Stimulated activated CD8-positive, alpha-beta memory T cell treated with anti-CD3 and anti-CD28 coated beads, Interleukin-7, amount 100 ng/mL, for 48 hours (primary cell): ENCODE measurements around the gene KRTDAP.

Experiments
- DNase-seq, 2 donors: peaks; one replicate each; pipeline ENCODE4 v3.0.0-alpha.2; 2020; ENCODE audit warnings: low read depth in 1 of 2; ENCODE audit errors: extremely low read depth in 1 of 2

KRTDAP gene, protein sequence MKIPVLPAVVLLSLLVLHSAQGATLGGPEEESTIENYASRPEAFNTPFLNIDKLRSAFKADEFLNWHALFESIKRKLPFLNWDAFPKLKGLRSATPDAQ

GRCh38 chr19:35490364-35490763, at the start of gene KRTDAP:
Gene KRTDAP (minus strand): TSS chr19:35490464. CDS start chr19:35490442, 22 bp downstream.
- no peak for DNase-seq

DNA sequence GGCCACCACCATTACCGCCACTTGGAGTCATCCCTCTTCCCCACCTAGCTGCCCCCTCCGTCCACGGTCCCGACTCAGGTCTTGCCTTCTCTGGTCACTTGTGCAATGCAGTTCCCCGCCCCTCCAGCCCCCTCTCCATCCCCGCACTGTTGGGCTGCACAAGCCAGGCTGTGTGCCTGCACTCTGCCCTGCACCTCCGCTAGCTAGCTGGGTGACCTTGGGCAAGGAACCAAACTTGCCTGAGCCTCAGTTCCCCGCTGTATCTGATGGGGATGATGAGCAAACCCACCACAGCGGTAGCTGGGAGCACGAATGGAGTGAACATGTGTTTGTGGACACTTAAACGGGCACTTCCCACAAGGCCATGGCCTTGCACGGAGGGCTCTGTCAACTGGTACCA, 49.6 kb upstream of the KRTDAP start:
- no peak for DNase-seq

DNA sequence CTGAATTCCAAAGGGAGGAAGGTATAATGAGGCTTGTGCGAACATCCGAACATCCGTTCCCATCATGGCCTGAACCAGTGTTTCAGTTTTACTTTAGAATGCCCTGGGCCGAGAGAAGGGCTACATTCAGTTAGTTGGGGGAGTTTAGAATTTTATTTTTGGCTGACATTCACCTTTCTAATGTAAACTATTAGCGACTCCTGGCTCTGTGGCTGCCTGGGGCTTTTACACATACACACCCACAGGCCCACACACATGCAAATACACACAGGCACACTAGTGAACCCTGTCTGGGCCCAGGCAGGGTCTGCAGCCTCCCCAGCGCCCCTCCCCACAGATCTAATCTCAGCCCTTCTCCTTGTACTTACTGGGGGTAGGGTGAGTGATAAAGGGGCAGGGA, 49.0 kb upstream of the KRTDAP start:
- DNase-seq = no peak

DNA sequence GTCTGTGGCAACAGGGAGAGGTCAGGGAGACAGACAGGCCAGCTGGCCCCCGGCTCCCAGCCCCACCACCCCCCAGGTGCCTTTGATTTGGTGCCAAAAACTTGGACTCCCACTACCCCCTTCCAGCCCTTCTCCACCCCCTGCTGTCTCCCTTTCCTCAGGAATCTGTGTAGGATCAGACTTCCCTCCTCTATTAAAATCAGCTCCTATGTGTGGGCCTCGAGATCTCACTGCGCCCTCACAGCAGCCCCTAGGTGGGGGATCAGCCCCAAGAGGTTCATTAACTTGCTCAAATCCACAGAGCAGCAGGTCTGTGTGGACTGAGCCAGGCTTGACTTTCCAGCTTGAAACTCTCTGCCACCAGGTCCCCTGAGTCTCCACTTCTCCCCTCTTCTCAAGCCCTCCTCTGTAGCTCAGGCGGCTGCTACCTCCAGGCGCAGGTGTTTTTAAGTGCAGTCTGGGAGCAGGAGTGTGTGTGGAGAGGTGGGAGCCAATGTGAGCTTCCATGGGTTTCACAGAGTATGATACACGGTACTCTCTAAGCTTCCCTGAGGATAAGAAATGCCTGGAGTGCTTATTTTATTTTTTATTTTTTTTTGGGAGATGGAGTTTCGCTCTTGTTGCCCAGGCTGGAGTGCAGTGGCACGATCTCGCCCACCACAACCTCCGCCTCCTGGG, 44.7 kb upstream of the KRTDAP start:
- no peak for DNase-seq

DNA sequence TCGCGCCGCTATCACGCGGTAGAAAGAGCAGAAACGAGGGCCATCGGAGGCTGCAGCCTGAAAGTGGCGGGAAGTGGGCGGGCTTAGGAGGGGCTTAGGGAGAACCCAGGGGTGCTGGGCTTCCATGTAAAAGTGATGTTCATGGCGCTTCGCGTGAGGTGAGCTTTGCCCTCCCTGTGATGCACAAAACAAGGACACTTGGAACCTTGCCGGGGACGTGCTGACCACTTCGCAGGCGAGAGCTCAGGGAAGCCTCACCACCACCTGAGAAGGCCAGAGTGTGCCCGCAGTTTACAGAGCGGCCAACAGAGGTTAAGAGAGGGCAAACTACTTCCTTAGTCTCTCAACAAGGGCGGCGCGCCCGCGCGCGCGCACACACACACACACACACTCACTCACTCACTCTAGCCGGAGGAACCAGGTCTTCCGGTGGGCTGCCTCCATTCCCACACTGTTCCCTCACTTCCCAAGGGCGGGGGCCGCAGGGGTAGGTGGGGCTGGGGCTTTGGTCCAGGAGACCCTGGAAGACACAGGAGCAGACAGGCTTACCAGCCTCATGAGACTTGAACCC, 43.6 kb upstream of the KRTDAP start:
- DNase-seq = no peak

DNA sequence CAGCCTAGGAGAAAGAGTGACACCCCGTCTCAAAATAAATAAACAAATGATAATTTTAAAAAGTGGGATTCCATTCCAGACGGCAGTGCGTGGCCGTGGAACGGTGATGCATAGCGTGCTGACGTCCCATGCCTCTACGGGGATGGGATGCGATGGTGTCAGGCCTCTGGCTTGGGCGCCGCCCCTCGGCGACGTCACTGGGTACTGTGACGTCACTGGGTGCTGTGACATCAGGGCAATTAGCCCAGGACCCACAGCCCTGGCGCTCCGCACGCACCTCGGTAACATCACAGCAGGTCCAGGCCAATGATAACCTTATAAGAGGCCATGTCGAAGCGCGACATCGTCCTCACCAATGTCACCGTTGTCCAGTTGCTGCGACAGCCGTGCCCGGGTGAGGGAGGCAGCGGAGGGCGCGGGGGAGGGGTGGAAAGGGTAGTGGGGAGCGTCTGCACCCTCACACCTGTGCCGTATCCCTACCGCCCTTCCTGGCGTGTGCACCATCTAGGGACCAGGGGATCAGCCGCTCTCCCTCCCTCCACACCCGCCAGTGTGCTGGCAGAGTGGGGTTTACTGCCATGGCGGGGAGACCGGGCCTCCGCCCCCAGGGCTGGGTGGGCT, 43.0 kb upstream of the KRTDAP start, which contains the start of gene GAPDHS:
Gene GAPDHS (plus strand): TSS at position 256 of the 621 bp plus-strand sequence. CDS start 72 bp downstream, at position 328.
- DNase-seq = no peak

- DNase-seq = no peak
Measured at GRCh38 chr19:35531291-35531690, 41.0 kb upstream of the KRTDAP start.

- no peak for DNase-seq
Measured at GRCh38 chr19:35529241-35530218, 39.3 kb upstream of the KRTDAP start.

DNA sequence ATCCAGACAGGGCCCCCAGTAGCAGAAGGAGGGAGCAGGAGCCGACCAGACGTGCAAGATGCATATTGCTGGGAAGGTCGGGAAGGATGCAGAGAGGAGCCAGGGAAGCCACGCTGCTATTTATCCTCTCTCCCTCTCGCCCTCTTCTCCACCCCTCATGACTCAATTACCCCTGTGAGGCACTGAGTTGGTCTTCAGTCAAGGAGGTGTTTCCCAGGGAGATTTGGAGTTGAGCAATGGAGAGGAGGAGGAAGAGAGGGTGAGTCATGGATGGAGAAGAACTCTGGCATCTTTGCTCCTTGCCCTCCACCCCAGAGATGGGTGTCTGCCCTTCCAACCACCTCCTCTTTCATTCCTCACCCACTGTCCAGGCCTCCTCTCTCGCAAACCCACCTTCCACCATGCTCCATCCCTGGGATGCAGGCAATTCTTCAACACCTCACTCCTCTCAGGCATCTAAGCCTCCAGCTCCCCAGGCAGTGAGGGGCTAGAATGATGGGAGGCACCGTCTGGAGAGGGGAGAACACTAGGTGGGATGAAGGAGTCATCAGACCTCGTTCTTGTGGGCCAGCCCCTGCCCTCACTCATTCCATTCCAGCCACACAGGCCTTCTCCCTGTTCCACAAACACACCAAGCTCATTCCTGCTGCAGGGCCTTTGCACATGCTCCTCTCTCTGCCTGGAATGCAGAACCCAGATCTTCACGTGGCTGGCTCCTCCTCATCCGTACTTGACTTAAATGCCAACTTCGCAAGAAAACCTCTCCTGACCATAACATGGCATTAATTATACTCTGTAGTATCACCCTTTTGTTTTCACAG, 38.2 kb upstream of the KRTDAP start, which contains the start of gene SBSN:
Gene SBSN (minus strand): TSS at position 94 of the 821 bp plus-strand sequence. CDS start 30 bp downstream, at position 64.
- no peak for DNase-seq

- DNase-seq = no peak
Measured at GRCh38 chr19:35525873-35526272, 35.6 kb upstream of the KRTDAP start.

- no peak for DNase-seq
Measured at GRCh38 chr19:35524181-35524837, 34.0 kb upstream of the KRTDAP start.

DNA sequence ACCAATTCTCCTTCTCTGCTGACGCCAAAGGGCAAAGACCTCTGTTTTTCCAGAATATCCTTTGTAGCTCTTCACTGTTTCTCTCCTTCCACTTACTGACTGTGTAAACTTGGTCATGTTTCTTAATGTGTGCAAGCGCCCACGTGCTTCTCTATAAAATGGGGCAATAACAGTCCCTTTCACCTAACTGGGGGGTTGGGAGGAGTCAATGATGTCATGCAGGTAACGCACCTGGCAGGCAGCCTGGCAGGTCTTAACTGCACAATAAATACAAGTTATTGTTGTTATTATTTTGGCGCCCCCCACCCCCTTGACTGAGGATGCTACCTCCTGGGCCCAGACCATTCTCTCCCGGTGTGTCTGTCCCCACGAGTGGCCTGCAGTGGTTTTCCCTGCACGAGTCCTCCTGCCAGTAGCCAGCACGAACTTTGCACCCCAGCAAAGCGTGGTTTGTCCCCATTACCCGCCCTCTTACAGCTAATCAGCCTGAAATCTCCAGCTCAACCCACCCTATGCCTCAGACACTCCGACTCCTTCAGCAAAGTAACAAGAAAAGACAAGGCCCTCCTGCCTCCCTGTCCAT, 32.6 kb upstream of the KRTDAP start:
- no peak for DNase-seq

DNA sequence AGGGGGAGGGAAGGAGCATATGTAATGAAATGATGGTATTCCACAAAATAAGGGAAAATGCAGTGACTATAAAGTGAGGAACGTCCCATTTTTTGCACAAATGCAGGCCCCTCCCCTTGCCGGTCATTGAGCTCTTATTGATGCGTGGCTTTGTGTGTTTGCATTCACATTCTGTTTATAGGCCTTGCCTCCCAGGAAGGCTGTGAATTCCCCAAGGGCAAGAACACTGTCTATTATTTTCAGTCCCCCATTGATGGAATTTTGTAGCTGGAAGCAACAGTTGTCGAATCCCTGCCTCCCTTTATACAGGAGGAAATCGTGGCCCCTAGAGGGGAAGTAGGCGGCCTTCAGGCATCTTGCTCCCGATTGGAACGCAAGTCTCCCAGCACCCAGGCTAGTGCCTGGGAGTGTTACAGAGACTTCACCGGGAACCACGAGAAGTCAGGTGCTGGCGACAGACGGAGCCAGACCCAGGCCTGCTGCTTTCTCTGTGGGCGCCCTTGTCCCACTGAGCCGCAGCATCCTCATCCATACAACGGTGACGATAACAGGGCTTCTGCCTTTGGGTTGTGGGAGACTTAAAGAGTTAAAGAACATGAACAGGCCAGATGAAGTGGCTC, 31.0 kb upstream of the KRTDAP start:
- DNase-seq = no peak

DNA sequence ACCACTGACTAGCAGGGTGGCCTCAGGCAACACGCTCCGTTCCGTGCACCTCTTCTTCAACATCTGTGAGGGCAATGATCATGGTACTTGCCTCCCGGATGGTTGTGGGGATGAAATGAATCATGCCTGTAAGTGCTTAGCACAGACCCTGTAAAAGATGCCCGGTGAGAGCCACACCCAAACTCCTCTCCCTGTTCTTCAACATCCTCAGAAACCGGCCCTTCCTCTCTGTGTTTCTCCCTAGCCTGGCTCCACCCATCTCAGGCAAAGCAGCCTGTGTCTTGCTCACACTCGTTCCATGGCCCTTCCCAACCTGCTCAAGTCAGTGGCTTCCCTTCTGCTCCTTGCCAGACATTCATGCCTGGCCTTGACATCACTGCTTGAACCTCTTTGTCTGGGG, 29.0 kb upstream of the KRTDAP start:
- DNase-seq = no peak

GRCh38 chr19:35518313-35518712, 28.0 kb upstream of the KRTDAP start:
- no peak for DNase-seq

DNA sequence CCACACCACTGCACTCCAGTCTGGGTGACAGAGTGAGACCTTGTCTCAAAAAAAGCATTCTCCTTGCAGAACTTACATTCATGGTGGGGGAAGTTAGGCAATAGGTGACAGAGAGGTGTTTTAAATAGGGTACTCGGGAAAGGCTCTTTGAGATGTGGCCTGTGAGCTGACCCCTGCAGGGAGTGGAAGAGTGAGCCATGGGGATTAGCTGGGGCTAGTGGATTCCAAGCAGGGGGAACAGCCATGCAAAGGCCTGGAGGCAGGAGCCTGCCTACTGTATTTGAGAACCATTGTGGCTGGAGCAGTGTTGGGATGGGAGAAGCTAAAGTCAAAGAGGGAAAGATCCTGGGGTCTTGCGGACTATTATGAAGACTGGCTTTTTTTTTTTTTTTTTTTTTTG, 27.1 kb upstream of the KRTDAP start:
- DNase-seq = no peak

- DNase-seq = no peak
Measured at GRCh38 chr19:35516310-35516709, 26.0 kb upstream of the KRTDAP start.

- DNase-seq = no peak
Measured at GRCh38 chr19:35514282-35514809, 24.1 kb upstream of the KRTDAP start.
